CD4-positive, alpha-beta T cell treated with Interleukin-15 for 4 hours (primary cell): Measurements from ENCODE around the gene ATP6V1E1.
"Not testable (repeated sequence)": the region's sequence is repeated elsewhere in the genome, so short reads cannot be mapped to it uniquely, and the experiment has no call there.

Experiments used
- DNase-seq: peaks from one replicate; pipeline ENCODE4 v3.0.0-alpha.2; 2020; ENCODE audit warnings: low spot score

ATP6V1E1 gene

GRCh38 chr22:17581056-17581455, 47.5 kb downstream of the ATP6V1E1 start:
- no peak for DNase-seq

DNA sequence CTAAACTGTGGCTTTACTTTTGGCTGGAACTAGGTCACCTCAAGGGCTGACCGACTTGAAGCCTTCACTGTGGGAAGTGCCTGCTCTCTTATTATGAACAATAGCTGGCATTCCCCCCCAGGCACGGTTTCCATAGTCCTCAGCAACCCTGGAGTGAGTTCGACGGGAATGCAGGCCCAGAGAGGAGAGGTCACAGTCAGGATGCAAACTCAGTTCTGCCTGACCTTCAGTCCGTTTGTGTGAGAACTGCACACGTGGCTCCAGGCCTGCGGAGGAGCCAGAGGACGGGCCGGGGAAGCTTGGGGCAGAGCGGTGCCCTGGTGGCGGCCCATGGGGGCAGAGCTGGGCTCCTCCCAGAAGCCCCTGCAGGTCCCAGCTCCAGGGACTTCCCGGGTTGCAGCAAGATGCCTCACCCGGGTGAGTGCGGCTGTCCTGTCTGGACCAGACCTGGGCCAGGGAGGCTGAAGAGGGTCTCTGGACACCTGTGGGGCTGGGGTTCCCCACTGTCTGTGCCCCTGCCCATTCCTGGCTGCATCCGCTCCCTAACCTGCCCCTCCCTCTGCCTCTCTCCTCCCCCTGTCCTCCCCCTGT, 48.0 kb downstream of the ATP6V1E1 start:
- no peak for DNase-seq

- DNase-seq: no peak
Observed at GRCh38 chr22:17579535-17579981, 49.0 kb downstream of the ATP6V1E1 start.

GRCh38 chr22:17578136-17578754, 50.3 kb downstream of the ATP6V1E1 start:
- no peak for DNase-seq

GRCh38 chr22:17576470-17576869, 52.1 kb downstream of the ATP6V1E1 start:
- no peak for DNase-seq

GRCh38 chr22:17575681-17576080, 52.9 kb downstream of the ATP6V1E1 start:
- DNase-seq: no peak

GRCh38 chr22:17575151-17575550, 53.4 kb downstream of the ATP6V1E1 start:
- no peak for DNase-seq

DNA sequence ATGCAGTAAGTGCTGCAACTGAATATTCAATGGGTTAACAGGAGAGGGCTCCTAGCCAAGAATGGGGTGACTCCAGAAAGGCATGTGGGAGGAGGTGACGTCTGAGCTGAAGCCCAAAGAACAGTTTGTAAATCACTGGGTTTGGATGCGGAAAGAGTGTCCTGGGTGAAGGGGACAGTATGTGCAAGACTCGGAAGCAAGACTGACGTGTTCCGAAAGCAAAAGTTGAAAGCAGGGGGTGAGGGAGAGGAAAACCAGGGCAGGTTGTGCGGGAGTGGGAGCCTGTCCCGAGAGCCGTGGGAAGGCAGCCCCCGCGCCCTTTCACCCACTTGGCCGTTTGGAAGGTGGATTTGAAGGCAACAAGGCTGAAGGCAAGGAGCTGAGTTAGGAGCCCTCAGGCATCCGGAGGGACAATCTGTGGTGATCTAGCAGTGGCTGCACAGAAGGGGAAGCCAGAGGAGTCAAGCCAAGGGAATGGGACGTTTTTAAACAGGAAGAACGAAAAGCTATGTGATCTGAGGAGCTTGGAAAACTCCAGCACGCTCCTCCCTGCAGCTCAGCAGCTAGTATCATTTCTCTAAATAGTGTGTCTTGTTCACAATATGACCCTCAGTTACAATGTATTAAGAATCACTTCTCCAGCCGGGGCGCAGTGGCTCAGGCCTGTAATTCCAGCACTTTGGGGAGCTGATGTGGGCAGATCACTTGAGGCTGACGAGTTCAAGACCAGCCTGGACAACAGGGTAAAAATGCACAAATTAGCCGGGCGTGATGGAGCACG, 57.5 kb downstream of the ATP6V1E1 start:
- DNase-seq: no peak

- no peak for DNase-seq
Observed at GRCh38 chr22:17569971-17570511, 58.5 kb downstream of the ATP6V1E1 start.

- no peak for DNase-seq
Observed at GRCh38 chr22:17566776-17567175, 61.8 kb downstream of the ATP6V1E1 start.

GRCh38 chr22:17566016-17566687, 62.4 kb downstream of the ATP6V1E1 start:
- not testable (repeated sequence) for DNase-seq

DNA sequence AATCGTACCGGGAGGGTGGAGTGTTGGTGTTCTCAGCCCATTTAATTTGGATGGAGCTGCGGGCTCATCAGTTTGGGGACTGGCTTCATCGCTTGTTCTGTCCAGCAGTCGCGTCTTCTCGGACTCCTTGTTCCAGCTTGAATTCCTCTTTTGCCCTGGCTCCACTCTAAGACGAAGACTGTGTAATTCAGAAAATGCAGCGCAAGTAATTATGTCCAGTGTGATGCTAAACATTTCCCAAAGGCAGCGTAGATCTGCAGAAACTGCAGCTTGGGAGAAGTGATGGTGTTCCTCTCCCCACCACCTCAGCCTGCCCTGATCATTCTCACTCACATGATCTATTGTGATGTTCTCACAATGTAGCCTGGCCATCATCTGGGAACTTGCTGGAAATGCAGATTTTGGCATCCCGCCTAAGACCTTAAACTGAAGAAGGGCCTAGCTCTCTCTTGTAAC, 64.6 kb downstream of the ATP6V1E1 start:
- no peak for DNase-seq

DNA sequence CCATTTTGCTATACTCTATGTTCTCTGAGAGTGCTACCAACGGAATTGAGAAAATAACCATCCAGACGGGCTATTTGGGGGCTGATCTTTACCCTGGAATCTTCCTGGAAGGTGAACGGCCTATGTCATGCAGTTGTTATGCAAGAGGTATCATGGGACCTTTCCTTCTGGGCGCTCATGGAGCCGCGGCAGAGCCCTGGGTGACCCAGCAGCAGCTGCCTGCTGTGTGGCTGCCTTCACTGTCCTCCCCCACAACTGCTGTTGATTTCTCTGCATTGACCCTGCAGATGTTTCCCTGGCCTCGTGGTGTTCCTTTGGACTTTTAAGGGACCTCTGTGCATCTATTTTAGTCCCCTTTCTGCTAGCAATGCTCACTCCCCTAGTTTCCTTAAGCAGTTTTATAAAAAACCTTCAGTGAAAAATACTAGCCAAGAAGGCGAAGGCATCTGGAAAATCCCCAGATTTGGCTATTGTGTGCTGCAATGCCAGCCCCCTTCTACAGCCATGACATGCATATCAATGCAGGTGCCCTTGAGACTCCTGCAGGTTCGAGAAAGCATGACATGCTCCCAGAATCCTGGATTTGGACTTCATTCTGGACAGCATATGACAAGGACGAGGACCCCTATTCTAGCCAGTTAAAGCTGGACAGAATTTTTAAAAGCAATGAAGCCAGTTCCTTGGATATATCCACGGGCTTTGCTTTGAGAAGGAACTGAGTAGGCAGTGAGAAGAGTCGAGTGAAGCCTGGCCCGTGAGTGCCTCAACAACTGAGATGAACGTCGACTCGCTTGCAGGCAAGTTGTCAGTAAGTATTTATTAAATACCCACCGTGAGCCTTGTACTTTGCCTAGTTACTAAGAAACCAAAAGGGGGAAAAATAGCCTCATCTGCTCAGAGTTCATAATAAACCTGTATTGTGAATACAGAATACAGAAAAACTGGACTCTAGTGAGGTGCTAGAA, 65.4 kb downstream of the ATP6V1E1 start, which contains the start of gene SLC25A18:
TSS of gene SLC25A18 (plus strand) at position 593 of the 965 bp plus-strand sequence. CDS start 16,447 bp downstream, outside the sequence.
- DNase-seq: no peak

DNA sequence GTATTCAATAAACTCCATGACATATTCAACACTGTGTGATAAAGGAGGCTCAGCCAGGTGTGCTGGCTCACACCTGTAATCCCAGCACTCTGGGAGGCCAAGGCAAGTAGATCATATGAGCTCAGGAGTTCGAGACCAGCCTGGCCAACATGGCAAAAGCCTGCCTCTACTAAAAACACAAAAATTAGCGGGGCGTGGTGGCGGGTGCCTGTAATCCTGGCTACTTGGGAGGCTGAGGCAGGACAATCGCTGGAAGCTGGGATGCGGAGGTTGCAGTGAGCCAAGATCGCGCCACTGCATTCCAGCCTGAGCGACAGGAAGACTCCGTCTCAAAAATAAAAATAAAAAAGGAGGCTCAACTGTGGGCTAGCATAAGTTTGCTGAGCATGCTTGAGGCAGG, 69.4 kb downstream of the ATP6V1E1 start:
- DNase-seq: no peak

- DNase-seq: no peak
Observed at GRCh38 chr22:17554814-17555213, 73.7 kb downstream of the ATP6V1E1 start.

DNA sequence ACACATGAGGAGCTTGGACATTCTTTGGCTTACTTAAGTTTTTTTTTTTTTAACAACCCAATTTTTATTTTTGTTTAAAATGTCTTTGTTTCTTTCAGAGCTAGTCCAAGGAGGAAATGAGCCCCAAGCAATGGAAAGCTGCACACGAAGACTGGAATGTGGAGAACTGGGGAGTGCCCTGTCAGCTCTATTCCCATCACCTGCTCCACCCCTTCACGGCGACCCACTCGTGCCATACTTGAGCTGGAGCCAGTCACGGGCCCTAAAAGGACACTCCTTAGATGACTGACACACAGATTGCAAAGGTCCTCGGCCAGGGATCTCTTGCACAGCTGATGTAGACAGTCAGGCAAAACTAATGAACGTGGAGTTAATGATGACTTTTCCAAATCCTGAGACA, 75.8 kb downstream of the ATP6V1E1 start:
- DNase-seq: no peak

GRCh38 chr22:17549655-17550054, 78.9 kb downstream of the ATP6V1E1 start:
- DNase-seq: no peak

DNA sequence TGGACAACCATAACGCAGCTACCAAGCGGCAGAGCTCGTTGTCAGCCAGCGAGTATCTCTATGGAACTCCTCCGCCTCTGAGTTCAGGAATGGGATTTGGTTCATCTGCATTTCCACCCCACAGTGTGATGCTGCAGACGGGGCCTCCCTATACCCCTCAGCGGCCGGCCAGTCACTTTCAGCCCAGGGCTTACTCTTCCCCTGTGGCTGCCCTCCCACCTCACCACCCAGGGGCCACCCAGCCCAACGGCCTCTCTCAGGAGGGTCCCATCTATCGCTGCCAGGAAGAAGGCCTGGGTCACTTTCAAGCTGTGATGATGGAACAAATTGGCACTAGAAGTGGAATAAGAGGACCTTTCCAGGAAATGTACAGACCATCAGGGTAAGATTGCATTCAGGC, 79.4 kb downstream of the ATP6V1E1 start:
- no peak for DNase-seq

GRCh38 chr22:17548756-17549035, 79.9 kb downstream of the ATP6V1E1 start:
- no peak for DNase-seq

DNA sequence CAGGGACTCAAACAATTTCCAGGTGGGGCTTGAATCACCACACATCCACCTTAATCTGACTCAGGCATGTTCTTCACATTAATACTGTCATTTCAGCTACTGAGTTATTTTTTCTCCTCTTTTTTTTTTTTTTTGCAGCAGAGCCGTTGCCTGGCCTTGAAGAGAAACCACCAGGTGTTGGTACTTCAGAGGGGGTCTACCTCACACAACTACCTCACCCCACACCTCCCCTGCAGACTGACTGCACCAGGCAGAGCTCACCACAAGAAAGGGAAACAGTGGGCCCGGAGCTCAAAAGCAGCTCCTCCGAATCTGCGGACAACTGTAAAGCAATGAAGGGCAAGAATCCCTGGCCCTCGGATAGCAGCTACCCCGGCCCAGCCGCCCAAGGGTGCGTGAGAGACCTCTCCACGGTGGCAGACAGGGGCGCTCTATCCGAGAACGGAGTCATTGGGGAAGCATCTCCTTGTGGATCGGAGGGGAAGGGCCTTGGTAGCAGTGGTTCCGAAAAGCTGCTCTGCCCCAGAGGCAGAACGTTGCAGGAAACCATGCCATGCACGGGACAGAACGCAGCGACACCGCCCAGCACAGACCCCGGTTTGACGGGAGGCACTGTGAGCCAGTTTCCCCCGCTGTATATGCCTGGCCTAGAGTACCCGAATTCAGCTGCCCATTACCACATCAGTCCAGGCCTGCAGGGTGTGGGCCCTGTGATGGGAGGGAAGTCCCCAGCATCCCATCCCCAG, 80.4 kb downstream of the ATP6V1E1 start:
- no peak for DNase-seq
